Measurements from ENCODE around the gene TMEM154.
"Not testable (repeated sequence)": the region's sequence is repeated elsewhere in the genome, so short reads cannot be mapped to it uniquely, and the experiment has no call there.

The TMEM154 gene

GRCh38 chr4:152665691-152666395 is 14.0 kb downstream of the TMEM154 start:
- no peak for DNase-seq

DNA sequence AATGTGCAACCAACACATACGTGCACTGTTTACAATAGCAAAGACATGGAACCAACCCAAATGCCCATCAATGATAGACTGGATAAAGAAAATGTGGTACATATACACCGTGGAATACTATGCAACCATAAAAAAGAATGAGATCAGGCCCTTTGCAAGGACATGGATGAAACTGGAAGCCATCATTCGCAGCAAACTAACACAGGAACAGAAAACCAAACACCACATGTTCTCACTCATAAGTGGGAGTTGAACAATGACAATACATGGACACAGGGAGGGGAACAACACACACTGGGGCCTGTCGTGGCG is 15.8 kb downstream of the TMEM154 start:
- not testable (repeated sequence) for DNase-seq

DNA sequence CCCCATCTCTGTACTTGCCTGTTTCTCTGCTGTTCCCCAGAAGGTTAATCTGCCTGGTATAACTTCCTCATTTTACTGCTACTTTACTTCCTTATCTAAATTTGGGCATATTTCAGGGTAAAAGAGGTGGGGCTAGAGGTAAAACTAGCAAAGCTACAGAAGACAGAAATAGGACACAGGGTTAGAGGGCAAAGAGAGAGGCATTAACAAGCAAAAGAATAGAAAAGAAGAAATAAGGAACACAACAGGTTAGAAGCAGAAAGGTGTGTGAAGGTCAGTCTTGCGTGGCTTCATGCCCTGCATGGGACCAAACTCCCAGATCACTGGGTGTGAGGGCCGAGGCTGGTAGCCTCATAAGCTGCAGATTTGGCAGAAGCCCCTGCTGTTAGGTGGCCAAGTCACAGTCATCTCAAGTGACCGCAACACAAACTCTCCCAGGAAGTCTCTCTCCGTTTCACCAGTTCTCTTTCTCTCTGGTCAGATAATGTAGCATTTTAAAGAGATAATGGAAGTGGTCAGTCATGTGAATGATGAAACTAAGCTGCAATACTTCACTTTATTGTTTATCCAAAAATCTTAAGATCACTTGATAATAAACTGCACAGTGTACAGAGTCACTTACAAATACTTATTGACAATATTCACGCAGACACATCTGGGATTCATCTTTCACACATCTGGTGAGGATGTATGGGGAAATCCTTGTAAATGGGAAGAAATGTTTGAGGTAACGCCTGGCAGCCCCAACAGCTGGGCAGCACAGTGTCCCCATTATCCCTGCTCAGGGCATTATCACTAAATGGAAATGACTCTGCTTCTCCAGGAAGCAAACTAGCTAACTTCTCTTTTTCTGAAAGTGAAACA is 16.4 kb downstream of the TMEM154 start:
- DNase-seq = no peak

GRCh38 chr4:152661649-152662048 is 18.1 kb downstream of the TMEM154 start:
- no peak for DNase-seq

DNA sequence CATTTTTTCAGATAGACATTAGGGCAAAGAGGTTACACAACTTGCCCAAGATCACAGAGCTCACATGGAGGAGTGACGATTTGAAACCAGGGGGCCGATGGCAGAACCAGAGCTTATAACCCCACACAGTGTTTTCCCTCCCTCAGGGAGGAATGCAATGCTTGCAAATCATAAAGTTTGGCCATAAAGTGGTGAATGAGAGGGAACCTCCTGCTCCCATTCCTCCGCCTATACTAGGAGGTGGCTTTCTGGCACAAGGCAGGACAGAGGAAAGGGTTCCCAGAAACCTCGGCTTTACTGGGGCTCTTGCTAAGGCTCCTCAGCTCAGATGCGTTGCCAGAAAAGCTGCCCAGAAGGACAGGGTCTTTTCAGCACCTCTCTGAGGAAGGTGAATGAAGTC is 19.3 kb downstream of the TMEM154 start:
- DNase-seq = no peak

DNA sequence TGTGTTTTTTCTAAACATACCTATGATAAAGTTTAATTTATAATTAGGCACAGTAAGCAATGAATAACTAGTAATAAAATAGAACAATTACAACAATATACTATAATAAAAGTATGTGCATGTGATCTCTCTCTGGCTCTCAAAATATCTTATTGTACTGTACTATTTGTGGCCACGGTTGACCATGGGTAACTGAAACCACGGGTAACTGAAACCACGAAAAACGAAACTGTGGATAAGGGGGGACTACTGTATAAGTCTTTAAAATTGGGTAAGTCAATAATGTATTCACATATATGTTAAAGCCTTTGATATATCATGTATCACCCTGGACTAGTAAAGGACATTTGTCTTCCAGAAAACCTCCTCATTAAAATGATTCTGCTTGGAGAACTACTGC is 20.0 kb downstream of the TMEM154 start:
- DNase-seq = no peak

GRCh38 chr4:152657657-152658056 is 22.1 kb downstream of the TMEM154 start:
- DNase-seq = no peak

DNA sequence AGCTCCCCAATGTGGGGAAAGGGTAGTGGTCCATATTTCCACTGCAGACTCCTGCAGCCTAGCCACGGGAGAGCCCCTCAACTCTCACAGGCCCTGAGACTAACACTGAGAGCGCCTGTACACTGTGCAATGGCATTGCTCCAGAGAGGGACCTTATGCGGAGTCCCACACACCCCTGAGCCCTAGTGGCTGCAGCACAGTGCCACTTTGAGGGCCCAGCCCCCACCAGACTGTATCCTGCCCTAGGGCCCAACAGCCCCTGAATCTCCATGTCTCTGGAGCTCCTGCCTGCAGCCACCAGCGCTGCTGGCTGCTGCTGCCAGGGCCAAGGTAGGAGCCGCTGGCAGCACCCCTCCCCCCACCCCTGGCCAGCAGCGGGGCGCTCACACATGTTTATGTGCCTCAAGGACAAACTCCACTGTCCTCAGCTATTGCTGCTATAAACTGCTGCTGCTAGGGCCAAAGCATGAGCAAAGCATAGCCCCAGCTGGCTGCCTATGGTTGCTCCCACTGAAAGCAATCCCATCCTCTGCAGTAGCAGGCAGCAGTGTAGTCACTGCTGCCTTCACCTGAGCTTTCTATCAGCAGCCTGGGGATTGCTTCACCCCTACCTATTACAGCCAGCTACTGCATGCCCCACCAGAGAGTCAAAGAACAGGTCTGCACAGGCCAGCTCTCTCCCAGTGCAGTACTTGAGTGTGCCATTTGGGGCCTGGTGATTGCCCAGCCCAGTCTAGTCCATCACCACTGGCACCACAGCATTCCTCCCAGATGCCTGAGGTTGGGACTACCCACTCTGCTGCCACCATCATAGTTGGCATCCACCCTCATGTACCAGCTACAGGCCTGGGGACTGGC is 24.3 kb downstream of the TMEM154 start:
- no peak for DNase-seq

- no peak for DNase-seq
These were observed 27.7 kb downstream of the TMEM154 start for GRCh38 chr4:152652102-152652501.

DNA sequence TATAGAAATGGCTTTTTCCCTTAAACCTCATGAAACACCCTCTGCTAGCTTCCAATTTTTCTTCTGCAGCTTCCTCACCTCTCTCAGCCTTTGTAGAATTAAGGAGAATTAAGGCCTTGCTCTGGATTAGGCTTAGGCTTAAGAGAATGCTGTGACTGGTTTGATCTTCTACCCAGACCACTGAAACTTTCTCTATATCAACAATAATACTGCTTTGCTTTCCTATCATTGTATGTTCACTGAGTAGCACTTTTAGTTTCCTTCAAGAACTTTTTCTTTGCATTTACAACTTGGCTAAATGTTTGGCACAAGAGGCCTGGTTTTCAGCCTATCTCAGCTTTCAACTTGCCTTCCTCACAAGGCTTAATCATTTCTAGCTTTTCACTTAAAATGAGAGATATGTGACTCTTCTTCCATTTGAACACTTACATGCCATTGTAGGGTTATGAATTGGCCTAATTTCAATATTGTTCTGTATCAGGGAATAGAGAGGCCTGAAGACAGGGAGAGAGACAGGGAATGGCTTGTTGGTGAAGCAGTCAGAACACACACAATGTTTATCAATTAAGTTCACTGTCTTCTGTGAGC is 28.2 kb downstream of the TMEM154 start:
- DNase-seq = no peak

DNA sequence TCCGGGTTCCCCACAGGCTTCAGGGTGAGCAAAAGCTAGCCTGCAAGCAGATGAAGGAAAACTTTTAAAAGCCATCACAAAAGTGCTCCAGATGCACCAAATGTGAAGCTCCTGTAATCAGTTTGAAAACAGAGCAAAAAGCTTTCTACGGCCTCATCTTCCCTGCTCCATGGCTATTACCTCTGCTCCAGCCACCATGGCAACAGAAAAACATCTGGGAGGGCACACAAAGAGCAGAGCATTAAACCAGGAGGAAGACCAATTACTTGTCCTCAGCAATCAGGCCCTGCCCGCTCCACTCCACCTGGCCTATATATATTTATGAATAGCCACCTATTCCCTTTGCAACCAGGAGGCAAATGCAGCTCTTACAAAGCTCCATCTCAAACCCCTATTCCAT is 33.6 kb downstream of the TMEM154 start:
- no peak for DNase-seq

GRCh38 chr4:152644130-152644529 is 35.7 kb downstream of the TMEM154 start:
- DNase-seq = no peak

DNA sequence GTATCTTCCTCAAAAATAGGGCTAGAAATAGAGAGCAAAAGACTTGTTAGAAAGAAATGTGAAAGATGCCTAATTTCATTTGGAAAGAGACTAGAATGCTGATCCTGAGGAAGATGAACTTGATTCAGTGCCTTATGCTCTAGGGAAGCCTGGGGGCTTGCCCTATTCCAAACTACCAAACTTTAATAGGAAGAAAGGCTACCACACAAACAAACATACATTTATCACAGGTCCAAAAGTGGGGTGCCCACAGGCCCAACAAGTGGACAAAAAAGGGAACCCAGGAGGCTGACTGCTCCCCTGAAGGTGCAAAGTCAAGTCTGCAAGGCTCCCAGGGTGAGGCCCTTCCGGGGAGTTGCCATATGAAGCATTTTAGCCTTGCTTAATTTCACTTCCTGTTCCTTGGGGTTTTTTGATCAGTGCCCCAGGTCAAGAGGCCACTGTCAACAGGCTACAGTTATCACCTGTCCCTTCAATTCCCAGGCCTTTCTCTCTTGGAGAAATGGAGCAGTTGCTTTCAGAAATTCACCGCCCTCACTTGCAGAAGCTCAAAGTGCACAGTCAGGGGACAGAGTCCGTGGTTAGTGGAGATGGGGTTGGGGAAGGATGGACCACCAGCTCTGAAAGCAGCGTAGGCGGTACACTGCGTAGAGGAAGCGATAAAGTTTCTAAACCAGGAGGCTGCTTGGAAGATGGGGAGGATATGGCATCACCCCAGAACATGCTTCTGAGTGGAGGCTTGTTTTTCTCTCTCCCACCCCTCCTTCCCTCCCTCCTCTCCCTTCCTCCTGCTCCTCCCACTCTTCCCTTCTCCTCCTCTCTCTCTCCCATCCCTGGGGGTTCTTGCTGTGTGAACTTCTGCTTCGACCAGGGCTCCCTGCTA is 36.4 kb downstream of the TMEM154 start:
- no peak for DNase-seq

- no peak for DNase-seq
These were observed 39.5 kb downstream of the TMEM154 start for GRCh38 chr4:152640058-152640921.

GRCh38 chr4:152635851-152636250 is 43.9 kb downstream of the TMEM154 start:
- DNase-seq = no peak

DNA sequence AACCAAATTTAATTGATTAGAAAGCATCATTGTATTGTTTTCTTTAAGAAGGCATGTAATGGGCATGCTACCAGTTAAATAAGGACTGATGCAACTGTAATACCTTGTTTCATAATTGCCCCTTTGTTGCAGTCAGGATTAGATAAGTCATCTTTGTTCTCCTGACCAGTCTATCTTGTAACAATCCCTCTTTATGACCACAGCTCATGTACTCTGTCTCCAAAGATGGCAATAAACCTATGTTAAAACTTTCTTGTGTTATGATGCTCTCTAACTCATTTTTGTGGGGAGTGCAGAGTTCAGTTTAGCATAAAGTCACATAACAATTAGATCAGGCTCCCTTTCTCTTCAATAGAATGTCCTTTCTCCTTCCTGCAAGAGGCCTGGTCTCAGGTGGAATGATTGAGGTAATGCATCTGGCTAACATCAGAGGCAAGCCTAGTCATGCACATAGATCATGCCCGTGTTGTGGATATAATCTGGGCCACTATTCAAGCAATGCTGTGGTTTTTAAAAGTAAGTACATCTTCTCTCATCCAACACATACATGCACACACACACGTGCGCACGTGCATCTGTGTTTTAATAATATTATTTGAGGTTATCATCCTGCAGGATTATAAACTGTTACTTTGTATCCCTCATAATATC is 45.6 kb downstream of the TMEM154 start:
- DNase-seq = no peak

DNA sequence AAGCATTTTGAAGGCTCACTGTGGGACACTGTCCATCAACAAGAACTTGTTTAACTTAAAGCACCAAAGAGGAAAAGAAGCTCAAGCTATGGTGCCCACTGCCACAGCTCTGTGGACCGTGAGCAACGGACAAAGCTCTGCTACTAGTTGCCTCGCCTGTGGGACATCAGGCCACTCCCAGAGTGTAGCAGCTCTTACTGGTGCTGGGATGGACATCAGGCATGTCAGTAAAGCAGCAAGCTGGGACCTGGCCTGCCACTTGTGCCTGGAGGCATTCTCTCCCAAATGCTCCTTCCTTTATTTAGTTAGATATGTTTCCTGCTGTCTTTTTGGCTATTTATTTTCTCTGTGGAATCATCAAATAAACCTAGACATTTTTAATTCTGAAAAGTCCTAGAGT is 46.7 kb downstream of the TMEM154 start:
- no peak for DNase-seq

- no peak for DNase-seq
These were observed 49.5 kb downstream of the TMEM154 start for GRCh38 chr4:152630324-152630723.

DNA sequence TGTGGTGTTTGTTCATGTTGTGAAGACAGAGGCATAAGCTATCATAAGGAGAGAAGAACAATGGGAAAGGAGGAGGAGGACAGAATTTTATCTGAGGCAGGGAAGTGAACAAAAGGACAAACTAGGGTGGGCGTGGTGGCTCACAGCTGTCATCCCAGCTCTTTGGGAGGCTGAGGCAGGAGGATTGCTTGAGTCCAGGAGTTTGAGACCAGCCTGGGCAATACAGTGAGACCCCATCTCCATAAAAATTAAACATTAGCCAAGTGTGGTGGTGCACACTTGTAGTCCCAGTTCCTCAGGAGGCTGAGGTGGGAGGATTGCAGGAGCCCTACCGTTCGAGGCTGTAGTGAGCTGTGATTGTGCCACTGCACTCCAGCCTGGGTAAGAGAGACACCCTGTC is 49.9 kb downstream of the TMEM154 start:
- no peak for DNase-seq

DNA sequence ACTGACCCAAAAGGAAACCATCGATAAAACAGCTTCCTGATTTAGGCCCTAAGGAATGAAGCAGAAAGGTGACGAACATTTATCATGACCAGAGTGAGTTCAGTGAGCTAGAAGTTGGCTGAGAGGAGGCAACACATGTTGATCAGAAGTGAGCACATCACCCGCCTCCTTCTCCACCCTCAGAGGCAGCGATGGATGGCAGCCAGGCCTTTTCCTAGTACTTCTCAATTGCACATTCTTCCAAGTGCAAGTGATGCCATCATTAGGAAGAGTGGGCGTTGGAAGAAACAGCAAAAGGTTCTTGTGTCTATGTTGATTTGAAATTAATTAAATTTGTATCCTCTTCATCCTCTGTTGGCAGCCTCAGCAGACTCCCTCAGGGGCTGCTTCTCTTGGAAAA is 51.7 kb downstream of the TMEM154 start:
- DNase-seq = no peak

- DNase-seq = no peak
These were observed 53.0 kb downstream of the TMEM154 start for GRCh38 chr4:152626790-152627189.

All from stimulated activated CD4-positive, alpha-beta T cell treated with anti-CD3 and anti-CD28 coated beads, Interleukin-2, amount 100 ng/mL, for 48 hours (primary cell).